H4 (cell line): ENCODE measurements around the gene AMPH. TPM values are rescaled to one million over a fixed set of nuclear protein-coding genes. Genes with fewer than 3 reads are reported as not detected.
"Not testable (repeated sequence)": the region's sequence is repeated elsewhere in the genome, so short reads cannot be mapped to it uniquely, and the experiment has no call there.

Experiments used
- DNase-seq: peaks from one replicate; pipeline ENCODE4 v3.0.0-alpha.2; 2015; ENCODE audit warnings: low spot score
- total RNA-seq: library from RNA; depleted of rRNA; stranded (reverse); fragments of >200 nt; shearing (Covaris generic); gene quantifications from 2 replicates; pipeline ENCODE4 v1.2.3, GENCODE V29; 2014

The AMPH gene
- total RNA-seq, 1 experiment from 2014 or later, result 7.3 TPM

DNA sequence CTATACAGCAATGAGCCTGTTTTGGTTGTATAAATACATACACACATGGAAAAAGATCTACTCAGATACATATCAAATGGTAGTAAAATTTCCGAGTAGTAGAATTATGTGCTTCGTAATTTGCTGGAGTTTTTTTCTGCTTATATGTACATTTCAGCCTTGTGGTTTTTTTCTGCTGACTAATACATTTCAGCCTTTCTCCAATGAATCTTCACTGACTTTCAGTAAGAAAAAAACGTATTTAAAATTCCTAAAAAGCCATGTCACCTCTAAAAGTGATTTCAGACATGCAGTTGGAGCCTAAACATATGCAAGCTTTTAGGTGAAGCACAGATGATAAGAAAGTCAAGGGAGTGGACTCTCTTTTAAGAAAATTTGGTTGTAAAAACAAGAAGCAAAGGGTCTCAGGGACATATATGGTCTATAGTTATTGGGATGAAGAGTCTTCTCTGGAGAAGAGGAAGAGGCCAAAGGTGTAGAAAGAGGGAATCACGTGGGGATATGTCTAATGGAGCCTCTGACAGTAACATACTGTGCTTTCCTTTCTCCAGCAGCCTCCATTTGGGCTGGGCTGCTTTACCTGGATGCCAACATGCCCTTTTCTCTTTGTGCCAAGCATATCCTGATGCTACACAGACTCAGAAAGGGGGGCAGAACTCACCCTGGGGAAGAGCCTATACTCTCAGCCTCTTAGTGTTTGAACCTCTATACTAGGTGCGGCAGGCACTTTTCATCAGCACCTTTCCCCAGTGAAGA, 2.4 kb downstream of the AMPH start:
- DNase-seq, result peak; percentile 41

DNA sequence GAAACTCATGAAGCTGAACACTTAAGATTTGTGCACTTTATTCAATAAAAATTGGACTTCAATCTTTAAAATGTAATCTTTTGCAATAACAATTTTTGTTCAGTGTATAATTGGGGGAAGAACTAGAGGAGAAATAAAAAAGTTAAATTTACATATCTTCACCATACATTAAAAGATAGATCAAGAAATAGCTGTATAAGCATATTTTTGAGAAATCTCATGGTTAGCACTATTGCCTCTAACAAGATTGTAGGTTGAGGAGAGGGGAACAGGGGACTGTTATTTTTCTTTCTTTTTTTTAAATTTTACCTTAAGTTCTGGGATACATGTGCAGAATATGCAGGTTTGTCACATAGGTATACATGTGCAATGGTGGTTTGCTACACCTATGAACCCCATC, 5.3 kb downstream of the AMPH start:
- DNase-seq, result no peak

DNA sequence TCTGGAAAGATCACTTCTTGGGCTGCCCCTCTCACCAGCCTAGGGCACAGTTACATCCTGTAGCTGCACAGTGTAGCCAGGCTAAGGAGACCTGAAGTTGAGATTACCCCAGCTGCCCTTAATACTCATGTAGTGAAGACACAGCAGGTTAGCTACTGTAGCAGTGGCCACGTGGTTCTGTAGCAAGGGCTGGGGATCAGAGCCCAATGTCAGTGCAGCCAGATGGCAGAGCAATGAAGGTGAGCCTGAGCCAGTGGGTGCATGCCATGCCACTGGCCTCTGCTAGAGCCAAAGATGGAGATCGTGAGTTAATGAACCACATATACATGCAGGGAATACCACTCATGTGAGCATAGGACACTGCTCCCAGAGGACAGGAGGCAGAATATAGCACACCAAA, 15.5 kb downstream of the AMPH start:
- no peak for DNase-seq

DNA sequence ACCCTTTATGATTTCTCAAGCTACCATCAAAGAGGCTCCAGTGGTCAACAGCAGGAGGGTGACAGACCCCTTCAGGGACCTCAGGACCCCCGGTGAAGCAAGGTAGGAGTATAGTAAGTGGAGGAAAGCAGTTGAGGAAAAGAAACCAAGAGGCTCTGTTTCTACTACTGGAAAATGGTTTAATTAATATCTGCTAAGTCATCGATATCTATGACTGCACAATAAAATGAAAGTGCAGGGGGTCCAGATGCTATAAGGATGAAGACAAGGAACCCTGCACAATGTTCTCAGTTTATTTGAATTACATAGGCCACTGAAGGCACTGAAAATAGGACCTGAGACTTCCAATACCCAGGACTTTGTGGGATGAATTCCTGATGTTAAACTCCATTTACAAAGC, 23.7 kb downstream of the AMPH start:
- no peak for DNase-seq

DNA sequence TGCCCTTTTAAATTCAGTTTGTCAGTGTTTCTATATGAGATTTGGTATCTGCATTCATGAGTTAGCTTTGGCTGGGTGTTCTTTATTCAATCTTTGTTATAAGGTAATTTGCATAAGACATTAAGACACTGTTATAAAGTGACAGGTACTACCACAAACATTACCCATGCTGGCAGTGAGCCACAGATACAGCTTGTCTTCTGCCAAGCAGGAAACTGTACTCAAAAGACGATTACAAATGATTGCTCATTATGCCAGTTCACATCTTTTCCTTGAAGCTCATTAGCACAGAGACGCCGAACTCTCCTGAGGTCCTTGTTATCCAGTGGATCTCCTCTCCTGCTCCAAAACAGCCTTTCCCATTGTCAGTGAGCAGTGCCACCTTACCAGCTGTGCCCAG, 30.4 kb downstream of the AMPH start:
- DNase-seq, result no peak

DNA sequence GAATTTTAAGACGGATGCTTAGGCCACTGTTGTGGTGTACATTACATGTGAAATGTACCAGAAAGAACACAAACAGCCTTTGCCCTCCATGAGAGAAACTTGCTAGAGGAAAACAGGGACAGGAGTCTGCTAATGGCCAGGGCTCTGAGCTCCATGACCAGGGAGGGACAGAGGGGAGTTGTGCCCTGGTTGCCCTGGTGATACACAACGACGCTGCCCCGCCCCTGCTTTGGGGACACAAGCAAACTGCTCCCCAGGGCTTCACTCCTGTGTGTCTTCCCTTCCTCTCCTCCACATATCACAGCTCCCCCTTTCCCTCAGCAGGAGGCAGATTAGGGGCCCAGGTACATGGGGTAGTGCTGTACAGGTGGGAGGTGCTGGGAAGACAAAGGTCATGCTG, 36.2 kb downstream of the AMPH start:
- no peak for DNase-seq

DNA sequence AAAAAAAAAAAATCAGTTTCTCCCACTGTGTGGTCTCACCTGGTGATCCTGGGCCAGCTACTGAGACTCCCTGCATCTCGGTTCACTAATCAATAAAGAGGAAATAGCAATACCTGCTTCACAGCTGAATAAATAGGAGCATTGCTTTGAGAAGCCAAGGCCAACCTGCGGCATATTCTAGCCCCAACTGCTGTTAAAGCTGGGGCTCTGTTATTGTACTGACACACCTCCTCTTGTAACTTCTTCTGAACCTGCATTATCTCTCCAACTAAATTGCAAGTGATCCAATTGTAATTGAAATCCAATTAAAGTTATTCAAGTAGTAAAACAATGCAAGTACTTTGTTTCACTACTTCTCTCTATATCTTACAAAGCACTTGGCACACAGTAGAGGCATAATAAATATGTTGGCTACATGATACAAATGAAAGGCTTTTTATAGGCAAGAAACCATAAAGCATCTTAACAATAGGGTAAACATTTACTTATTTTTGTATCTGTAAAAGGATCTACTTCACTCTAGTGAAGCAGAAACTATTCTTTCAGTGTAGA, 38.4 kb downstream of the AMPH start:
- no peak for DNase-seq

DNA sequence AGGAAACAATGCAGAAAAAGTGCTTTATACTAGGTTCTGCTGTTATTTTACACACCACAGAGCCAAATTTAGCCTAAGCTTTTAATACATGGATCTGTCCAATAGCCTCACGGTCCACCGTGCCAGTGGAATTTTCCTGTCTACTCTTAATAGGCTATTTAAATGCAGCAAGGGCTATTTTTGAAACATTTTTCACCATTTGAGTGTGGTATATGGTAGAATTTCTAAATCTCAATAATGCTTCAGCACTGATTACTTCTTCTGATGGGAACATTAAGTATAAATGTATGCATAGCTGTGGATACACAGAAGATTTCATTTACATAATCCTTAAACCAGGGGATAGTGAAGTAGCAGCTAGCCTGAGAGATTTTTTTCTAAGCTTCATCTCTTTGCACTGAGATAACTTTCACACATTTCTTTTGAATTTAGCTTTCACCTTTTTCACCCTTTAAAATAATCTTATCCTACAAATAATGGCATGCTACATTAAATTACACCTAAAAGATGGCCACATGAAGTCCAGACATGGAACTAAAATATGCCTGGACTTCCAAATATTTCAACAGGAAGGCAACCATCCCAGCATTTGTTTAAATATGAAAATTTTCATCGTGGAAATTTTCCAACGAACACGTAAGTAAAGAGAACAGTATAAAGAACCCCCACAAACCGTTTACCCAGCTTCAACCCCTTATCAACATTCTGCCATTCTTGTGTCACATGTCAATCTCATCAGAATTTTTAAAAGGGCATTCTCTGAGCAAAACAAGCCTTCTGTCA, 45.4 kb downstream of the AMPH start:
- DNase-seq, result no peak

DNA sequence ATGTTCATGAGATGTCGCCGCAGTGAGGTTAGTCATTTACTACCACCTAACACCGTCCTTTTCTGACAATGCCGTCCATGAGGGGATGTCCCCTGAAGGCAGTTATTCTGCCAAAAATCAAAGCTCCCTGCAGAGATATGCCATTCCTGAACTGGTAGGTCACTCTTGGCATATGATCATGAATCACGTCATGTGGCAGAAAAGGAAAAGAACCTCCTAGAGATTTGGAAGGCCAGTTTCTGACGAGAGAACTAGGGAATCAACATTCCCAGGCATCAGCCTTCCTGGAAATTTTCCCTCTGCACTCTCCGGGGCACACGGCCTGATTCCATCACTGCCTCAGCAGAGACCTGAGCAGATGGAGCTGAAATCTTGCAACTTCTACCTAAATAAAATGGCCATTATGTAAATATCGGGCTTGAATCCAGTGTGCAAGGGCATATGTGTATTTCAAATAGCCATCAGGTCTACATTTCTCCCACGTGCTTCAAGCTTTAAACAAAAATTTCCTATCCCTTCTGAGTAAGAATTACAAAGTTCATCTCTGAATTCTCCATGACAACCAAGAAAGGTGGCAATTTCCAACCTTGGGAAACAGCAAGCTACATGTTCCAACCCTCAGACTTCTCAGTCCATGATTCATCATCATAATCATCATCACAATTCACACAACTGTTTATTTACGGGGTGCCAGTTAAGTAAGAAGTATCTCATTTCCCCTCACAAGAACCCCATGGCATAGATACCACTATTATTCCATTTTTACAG, 46.5 kb downstream of the AMPH start:
- peak; percentile 87 for DNase-seq

DNA sequence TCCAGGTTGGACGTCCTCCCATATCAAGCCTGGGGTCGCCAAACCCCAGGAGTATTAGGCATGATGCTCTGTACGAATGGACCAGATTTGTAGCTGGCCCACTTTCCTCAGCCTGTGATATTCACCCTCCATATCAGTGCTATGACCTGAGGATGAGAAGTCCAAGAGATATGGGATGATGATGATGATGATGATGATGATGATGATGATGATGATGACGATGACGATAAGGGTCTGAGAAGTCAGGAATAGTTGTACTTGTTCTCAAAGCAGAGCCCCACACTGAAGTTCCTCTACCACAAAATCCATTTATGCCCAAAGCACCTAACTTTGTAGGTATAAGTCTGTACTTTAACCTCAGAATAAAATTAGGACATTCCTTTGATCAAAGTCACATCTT, 50.7 kb downstream of the AMPH start:
- DNase-seq, result no peak

DNA sequence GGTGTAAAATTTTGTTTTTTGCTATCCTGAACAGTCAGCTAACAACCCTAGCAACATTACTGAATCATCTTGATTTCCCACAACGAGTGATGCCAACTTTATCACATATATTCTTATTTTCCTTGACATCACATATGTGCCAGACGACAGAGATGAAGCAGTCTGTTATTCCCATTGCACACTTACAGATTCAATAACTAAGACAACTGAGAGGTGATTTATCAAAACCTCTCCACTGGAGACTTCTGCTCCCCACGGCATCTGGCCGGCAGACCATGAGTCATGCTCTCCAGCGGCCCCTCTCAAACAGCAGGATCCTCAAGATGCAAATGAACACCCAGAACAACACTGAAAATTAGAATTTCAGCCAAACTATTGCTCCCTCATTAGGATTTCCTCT, 57.1 kb downstream of the AMPH start:
- no peak for DNase-seq

DNA sequence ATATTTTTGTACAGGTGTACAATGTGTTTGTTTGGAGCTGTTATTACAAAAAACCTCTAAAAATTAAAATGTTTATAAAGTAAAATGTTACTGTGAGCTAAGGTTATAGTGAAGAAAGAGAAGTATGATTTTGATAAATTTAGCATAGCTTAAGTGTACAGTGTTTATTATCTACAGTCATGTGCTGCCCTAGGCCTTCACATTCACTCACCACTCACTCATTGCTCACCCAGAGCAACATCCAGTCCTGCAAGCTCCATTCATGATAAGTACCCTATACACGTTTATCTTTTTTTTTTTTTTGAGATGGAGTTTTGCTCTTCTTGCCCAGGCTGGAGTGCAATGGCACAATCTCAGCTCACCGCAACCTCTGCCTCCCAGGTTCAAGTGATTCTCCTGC, 59.6 kb downstream of the AMPH start:
- DNase-seq, result not testable (repeated sequence)

DNA sequence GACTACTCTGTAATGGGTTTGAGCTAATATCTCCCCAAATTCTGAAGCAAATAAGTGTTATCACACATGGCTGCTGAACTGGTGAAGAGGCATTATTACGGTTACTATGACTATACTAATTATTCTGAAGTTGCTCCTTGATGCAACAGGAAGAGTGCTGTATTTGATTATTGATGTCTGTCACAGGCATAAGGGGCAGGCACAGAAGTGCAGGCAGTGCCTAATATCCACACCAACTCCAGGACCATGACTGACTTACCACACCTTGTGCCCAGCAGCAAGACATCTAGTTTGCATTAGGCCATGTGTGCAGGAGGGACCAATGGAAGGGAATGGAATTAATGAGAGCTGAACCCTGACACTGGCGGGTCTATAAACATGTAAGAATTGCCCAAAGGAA, 62.7 kb downstream of the AMPH start:
- no peak for DNase-seq

DNA sequence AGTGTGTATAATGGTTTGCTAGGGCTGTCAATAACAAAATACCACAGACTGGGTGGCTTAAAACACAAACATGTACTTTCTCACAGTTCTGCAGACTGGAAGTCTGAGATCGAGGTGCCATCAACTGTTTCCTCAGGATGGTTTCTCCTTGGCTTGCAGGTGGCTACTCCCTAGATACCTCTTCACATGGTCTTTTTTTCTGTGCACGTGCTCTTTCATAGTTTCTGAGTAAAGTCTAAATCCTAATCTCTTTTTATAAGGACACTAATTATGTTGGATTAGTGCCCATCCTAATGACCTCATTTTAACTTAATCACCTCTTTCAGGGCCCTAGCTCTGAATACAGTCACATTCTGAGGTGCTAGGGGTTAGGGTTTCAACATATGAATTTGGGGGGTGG, 65.9 kb downstream of the AMPH start:
- DNase-seq, result no peak

DNA sequence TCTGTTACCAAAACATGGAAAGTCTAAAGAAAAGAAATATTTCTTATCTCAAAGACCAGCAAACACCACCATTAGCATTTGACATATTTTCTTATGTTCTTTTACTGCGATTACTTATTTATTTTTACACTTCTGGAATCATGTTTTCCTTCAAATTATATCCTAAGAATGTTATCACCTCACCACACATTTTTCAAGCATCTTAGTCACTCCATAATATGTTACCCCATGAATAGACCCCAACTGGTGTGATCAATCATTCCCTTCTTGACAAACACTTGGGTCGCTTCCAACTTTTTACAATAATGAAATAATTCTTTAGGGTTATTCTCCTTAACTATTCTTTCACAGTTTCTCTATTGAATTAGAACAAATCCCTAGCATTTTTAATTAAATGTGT, 67.4 kb downstream of the AMPH start:
- no peak for DNase-seq

DNA sequence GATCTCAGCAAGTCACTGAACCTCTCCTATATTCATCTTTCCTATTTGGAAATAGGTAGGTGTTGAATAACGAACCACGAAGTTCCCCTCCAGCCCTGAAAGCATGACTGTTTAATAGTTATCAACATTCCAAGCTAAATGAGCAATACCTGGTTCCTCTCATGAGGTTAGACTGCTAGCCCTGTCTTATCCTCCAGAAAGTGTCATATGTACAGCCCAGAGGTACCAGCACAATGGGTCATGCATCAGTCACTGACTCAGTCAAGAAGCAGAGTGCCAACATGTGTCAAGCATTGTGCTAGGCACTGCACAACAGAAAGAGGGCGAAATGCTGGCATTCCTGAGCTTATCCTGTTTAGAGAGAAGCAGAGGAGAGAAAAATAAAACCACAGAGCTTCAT, 70.0 kb downstream of the AMPH start:
- DNase-seq, result peak; percentile 72

DNA sequence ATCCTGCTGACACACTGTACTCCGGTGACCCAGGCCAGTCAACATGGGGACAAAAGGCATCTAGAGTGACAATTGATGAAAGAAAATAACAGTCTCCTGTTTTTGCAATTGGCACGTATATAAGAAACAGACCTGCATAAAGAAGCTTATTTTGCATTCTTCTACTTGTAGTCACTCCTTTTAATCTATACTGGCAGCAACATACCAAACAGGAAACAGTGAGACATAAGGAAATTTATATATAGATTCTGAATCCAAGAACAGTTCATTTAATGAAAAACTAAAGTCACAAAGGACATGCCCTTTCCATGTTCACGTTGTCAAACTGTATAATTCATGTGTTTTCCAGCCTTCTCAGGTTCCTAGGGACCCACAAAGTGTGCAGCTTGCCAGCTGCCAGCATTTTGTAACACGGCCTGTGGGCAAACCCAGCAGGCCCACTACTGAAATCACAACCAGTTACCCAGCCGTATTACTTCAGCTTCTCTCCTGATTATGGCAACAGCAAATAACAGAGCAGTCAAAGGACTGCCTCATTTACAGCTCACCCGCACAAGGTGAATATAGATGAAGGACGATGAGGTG, 72.3 kb downstream of the AMPH start:
- DNase-seq, result peak; percentile 38

DNA sequence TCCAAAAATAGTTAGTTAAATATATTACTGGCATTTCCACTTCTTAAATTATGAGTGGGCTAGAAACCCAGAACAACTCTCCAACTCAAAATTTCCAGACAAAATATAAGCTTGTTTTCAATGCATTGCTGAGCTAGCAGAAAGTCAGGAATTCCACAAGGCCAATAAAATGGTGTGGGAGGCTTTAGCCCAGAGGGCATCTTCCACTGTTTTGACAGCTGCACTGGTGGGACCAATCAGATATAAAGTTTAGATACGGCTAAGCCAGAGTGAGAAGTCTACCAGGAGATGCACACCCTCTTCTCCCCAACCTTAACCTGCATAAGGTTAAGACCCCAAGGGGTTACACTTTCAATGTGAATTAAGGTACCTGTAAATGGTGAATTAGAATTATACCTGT, 76.6 kb downstream of the AMPH start:
- no peak for DNase-seq

DNA sequence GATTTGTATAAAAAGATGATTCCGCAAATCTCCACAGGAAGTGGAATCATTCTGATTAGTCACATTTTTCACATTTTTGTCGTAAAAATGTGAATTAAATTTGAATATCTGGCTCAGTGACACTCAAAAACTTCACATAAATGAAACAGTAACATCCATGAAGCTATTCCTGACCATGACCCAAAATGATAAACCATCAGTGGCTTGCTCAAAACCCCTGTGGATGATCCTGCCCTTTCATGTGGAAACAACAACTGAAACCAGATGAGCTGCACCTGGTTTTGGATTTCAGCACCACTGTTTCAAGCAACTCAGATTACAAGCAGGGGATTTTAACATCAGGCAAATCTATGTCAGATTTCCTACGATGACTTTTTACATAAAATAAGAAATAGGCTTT, 80.3 kb downstream of the AMPH start:
- no peak for DNase-seq

DNA sequence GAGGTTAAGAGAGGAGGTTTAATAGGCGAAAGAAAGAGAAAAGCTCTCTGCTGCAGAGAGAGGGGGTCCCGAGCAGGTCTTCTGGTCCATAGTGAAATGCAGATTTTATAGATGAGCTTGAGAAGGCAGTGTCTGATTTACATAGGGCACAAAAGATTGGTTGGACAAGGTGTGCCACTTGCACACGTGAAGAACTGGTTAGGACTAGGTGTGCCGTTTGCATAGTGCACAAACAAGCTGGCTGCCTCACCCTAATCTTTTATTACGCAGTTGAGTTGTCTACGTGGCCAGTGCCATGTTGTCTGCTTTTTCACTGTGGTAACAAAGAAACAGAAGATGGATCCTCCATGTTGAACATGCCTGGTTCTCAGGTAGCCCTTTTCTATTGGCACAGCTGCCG, 82.6 kb downstream of the AMPH start:
- DNase-seq, result no peak

DNA sequence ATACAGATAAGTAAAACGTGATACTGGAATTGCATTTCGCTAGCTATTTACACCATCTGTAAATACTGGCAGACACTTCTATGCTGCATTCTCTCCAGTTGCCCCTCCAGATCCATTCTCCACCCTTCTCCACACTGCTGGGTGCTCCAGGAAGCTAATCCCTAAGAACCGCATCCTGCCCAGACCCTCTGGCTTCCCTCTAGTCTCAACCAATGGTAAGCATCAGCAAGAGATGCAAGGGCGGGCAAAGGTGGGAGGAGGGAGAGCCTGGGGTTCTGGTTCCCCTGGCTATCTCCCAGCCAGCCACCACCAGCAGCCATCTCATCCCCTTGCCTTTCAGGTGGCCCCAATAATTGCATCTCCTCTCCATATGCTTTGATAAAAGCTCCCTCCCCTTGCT, 84.4 kb downstream of the AMPH start:
- no peak for DNase-seq

DNA sequence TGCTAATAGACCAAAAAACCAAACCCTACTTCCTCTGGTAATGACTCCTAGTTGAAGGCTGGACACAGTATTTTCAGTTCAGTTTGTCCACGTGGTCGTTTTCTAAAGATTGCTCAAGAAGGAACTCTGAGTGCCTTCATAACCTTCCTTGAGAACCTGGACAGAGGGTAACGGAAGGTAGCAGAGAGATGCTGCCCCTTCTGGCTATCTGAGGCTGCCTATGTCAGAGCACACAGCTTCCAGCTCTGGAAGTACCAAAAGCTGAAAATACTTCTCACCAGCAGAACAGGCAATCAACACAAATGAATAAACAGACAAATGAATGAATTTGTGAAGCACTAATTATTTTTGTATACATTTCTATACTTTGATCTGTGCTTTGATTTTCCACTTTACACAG, 85.2 kb downstream of the AMPH start:
- DNase-seq, result no peak
